ENCODE data around the gene HLA-DQA1. TPM values are rescaled to one million over a fixed set of nuclear protein-coding genes. Genes with fewer than 3 reads are reported as not detected.

HLA-DQA1 gene
- total and polyA plus RNA-seq, 9 of the 15 experiments (the other 6 are each of a cell fraction or from before 2014, with no cell fraction given), result 0.04 to 0.49 TPM; not detected in 7

GRCh38 chr6:32614366-32615081, 22.7 kb upstream of the HLA-DQA1 start:
- 0% methylated on average over 1 of the region's 1 CpG for WGBS (ENCODE audit: insufficient coverage, low coverage, missing lambda C conversion rate)
- DNase-seq (ENCODE audit: extremely low read depth in 1 of 4, low spot score in 3 of 4), result no peak
- no peak overlapping the region for H3K4me2 ChIP-seq (ENCODE audit: insufficient read depth, low read length)
- H3K4me3 ChIP-seq, result no peak overlapping the region
- no peaks in the 10 kb centered on the region for H4K20me1 ChIP-seq (replicated peaks; ENCODE audit: control insufficient read depth, insufficient read depth, low read length)
- no peak overlapping the region for H3K9ac ChIP-seq (ENCODE audit: insufficient read depth in 1 of 2, low read depth in 2 of 2, low read length in 2 of 2)
- H3K9me3 ChIP-seq (replicated peaks; ENCODE audit: control insufficient read depth, insufficient read depth, low read depth, low read length), result no peaks in the 10 kb centered on the region; the same call in 1 of the 2 replicates
- intact Hi-C loops (cut with micrococcal nuclease), result no loop called here
- peaks cover 0 to 3% of the 10 kb centered on the region in 2 experiments; a peak in 1 of 5 replicates for H3K4me1 ChIP-seq (replicated peaks in 1 of 2; ENCODE audit: control insufficient read depth in 2 of 2, insufficient read depth in 2 of 2, low read length in 2 of 2)
- no peak for ATAC-seq
- no peaks in the 10 kb centered on the region for H3K36me3 ChIP-seq (ENCODE audit: control insufficient read depth, insufficient read depth, low read length)
- no peaks in the 10 kb centered on the region for H3K9me1 ChIP-seq (ENCODE audit: control insufficient read depth, insufficient read depth, low read length)
- ChIA-PET POLR2A (no interaction called here), CTCF (ENCODE audit: low intra/inter-chr PET ratio) (interaction anchor here (0.7 kb wide), 1 partner anchor 159 kb away, joined by 3 read pairs; no protein-coding TSS in a partner anchor)
- H3K27ac ChIP-seq (ENCODE audit: extremely low read depth, low read depth, low read length), result no peak overlapping the region
- no peak overlapping the region for H2AFZ ChIP-seq (ENCODE audit: low read depth, low read length)
- no peak for FAIRE-seq
- in situ Hi-C loops (cut with MboI), result no loop called here
- H3K79me2 ChIP-seq (ENCODE audit: control insufficient read depth, insufficient read depth, low read length), result no peaks in the 10 kb centered on the region
- no TSS peak for BruUV-seq (replicated peaks)
- TF ChIP-seq STAT5A (IDR thresholded peaks at IDR 0.05; ENCODE audit: borderline replicate concordance, low read length), result no peak
- TF ChIP-seq PHF20 (IDR thresholded peaks at IDR 0.05; ENCODE audit: partially characterized antibody), result no peak
- TF ChIP-seq CTCF (IDR thresholded peaks at IDR 0.05 in 2 of 3, conservative IDR thresholded peaks at IDR 0.05 in 1 of 3; ENCODE audit: insufficient read depth in 2 of 3, low read depth in 1 of 3, low read length in 3 of 3), result no peak
- TF ChIP-seq ZNF436 (CRISPR knock-in tag; IDR thresholded peaks at IDR 0.05), result no peak
- no peak for TF ChIP-seq ZBTB43 (CRISPR knock-in tag; IDR thresholded peaks at IDR 0.05)
- no peak for TF ChIP-seq RHOXF2B (CRISPR knock-in tag; conservative IDR thresholded peaks at IDR 0.05)
- no peak for TF ChIP-seq STAG1 (CRISPR knock-in tag; IDR thresholded peaks at IDR 0.05; ENCODE audit: borderline replicate concordance)
- no peak for TF ChIP-seq HIVEP1 (CRISPR knock-in tag; IDR thresholded peaks at IDR 0.05)
- H3K27me3 ChIP-seq (ENCODE audit: control insufficient read depth in 2 of 2, insufficient read depth in 2 of 2, low read length in 2 of 2), result no peaks in the 10 kb centered on the region
